SJSA1 (cell line): ENCODE results near the gene FARS2. TPM values are rescaled to one million over a fixed set of nuclear protein-coding genes. Genes with fewer than 3 reads are reported as not detected.

Experiments
- DNase-seq, 2 experiments: peaks; one replicate each; pipeline ENCODE4 v3.0.0-alpha.2; 2015 to 2020; ENCODE audit warnings: low spot score in 2 of 2, low read depth in 1 of 2
- H3K27ac ChIP-seq: fragments of 250-450 bp; sonication (Bioruptor Pico); 2 replicates; pipeline ENCODE4 v1.5.1; 2020; ENCODE audit warnings: mild to moderate bottlenecking, moderate library complexity
- H3K27me3 ChIP-seq: fragments of 250-450 bp; sonication (Bioruptor Pico); replicated peaks from 2 replicates; pipeline ENCODE4 v1.5.1; 2020; ENCODE audit warnings: mild to moderate bottlenecking, moderate library complexity
- H3K36me3 ChIP-seq: fragments of 250-450 bp; sonication (Bioruptor Pico); 2 replicates; pipeline ENCODE4 v1.5.1; 2020; ENCODE audit warnings: mild to moderate bottlenecking
- H3K4me1 ChIP-seq: fragments of 250-450 bp; sonication (Bioruptor Pico); replicated peaks from 2 replicates; pipeline ENCODE4 v1.6.1; 2021; ENCODE audit warnings: mild to moderate bottlenecking
- H3K4me3 ChIP-seq: fragments of 250-450 bp; sonication (Bioruptor Pico); 2 replicates; pipeline ENCODE4 v1.5.1; 2020; ENCODE audit warnings: mild to moderate bottlenecking
- H3K9me3 ChIP-seq: fragments of 250-450 bp; sonication (Bioruptor Pico); replicated peaks from 2 replicates; pipeline ENCODE4 v1.5.1; 2020; ENCODE audit warnings: mild to moderate bottlenecking
- total RNA-seq: library from RNA; depleted of rRNA; stranded (reverse); fragments of >200 nt; shearing (Covaris generic); gene quantifications from 2 replicates; pipeline ENCODE4 v1.2.3, GENCODE V29; 2014

Gene FARS2
- total RNA-seq, 1 experiment from 2014 or later, result 13.3 TPM

DNA sequence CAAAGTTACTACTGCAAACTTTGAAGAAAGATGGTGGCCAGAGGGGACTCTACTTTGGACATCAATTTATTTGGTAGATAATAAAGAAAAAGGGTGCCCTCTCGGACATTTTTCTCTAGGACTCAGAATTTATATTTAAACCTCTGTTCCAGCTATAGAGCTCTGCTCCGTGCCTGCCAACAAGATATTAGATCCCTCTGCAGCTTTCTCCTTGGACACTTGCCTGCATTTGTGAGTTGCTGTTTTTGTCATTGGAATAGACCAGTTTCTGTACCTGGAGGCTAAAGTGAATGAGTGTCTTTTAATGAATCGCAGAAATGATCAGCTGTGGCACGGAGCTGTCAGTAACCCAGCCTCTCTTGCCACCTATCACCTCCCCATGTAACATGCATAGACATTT lies 491.9 kb downstream of the FARS2 start:
- DNase-seq, result no peak
- no peak overlapping the region for H3K27ac ChIP-seq

DNA sequence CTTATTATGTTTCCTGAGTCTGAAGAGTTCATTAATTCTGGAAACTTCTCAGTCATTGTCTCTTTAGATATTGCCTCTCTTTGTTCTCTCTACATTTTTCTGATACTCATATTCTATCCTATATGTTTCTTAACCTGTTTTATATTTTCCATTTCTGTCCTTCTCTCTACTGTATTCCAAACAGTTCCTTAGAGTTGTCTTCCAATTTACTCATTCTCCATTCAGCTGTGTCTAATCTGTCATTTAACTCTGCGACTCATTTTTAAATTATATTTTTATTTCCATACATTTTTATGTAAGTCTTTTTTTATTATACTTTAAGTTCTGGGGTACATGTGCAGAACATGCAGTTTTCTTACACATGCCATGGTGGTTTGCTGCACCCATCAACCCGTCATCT lies 493.6 kb downstream of the FARS2 start:
- Histone ChIP-seq H3K9me3 (peaks cover 8% of the 10 kb centered on the region; the same call in 1 of the 2 replicates), H3K4me1 (no peaks in the 10 kb centered on the region), H3K27ac (no peak overlapping the region), H3K27me3 (no peaks in the 10 kb centered on the region), H3K4me3 (no peak overlapping the region), H3K36me3 (no peaks in the 10 kb centered on the region)
- no peak for DNase-seq

More for the DNA sequence above, 491.9 kb downstream of the FARS2 start:
- Histone ChIP-seq H3K36me3 (no peaks in the 10 kb centered on the region), H3K9me3 (peaks cover 8% of the 10 kb centered on the region; the same call in 1 of the 2 replicates), H3K4me3 (no peak overlapping the region), H3K4me1 (no peaks in the 10 kb centered on the region), H3K27me3 (no peaks in the 10 kb centered on the region)

- Histone ChIP-seq H3K9me3 (no peaks in the 10 kb centered on the region), H3K4me3 (no peak overlapping the region), H3K27me3 (no peaks in the 10 kb centered on the region), H3K4me1 (no peaks in the 10 kb centered on the region), H3K36me3 (no peaks in the 10 kb centered on the region), H3K27ac (no peak overlapping the region)
- DNase-seq, result no peak
Measured at GRCh38 chr6:5759571-5759970, 498.3 kb downstream of the FARS2 start.

GRCh38 chr6:5761370-5761769 lies 500.1 kb downstream of the FARS2 start:
- H3K4me3 ChIP-seq, result no peak overlapping the region
- no peaks in the 10 kb centered on the region for H3K27me3 ChIP-seq
- no peaks in the 10 kb centered on the region for H3K4me1 ChIP-seq
- no peak overlapping the region for H3K27ac ChIP-seq
- no peaks in the 10 kb centered on the region for H3K36me3 ChIP-seq
- no peaks in the 10 kb centered on the region for H3K9me3 ChIP-seq
- DNase-seq, result no peak

GRCh38 chr6:5762561-5762968 lies 501.3 kb downstream of the FARS2 start:
- Histone ChIP-seq H3K4me3 (no peak overlapping the region), H3K9me3 (no peaks in the 10 kb centered on the region), H3K36me3 (no peaks in the 10 kb centered on the region), H3K4me1 (no peaks in the 10 kb centered on the region), H3K27ac (no peak overlapping the region), H3K27me3 (no peaks in the 10 kb centered on the region)
- DNase-seq, result no peak

GRCh38 chr6:5763407-5763806 lies 502.1 kb downstream of the FARS2 start:
- Histone ChIP-seq H3K9me3 (no peaks in the 10 kb centered on the region), H3K4me1 (no peaks in the 10 kb centered on the region), H3K36me3 (no peaks in the 10 kb centered on the region), H3K27ac (no peak overlapping the region), H3K4me3 (no peak overlapping the region), H3K27me3 (no peaks in the 10 kb centered on the region)
- no peak for DNase-seq

GRCh38 chr6:5763871-5764270 lies 502.6 kb downstream of the FARS2 start:
- no peak overlapping the region for H3K4me3 ChIP-seq
- H3K36me3 ChIP-seq, result no peaks in the 10 kb centered on the region
- H3K9me3 ChIP-seq, result no peaks in the 10 kb centered on the region
- no peak for DNase-seq
- H3K4me1 ChIP-seq, result no peaks in the 10 kb centered on the region
- no peaks in the 10 kb centered on the region for H3K27me3 ChIP-seq
- no peak overlapping the region for H3K27ac ChIP-seq

DNA sequence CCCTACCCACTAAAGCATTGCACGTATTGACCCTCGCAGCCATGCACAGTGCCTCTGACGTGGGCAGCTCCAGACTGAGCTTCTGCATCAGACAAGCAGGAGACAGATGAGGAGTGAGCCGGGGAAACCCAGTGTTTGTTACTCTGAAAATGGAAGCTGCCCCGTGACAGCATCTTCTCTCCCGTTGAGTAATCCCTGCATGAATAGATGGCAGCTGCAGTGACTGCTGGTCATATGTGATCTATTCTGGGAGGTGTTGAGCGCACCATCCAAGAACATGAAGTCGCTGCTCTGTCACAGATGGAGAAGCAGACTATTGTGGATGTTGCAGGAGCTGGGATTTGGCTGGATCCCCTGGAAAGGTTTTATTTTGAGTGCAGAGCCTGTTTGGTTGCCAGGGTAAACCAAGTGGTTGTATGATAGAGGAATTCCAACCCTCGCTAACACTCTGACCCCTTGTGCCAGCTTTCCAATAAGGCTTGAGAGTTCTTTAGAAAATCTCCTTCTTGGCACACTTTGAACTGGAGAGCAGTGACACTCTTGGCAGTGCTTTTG lies 503.2 kb downstream of the FARS2 start:
- Histone ChIP-seq H3K9me3 (no peaks in the 10 kb centered on the region), H3K4me1 (no peaks in the 10 kb centered on the region), H3K4me3 (no peak overlapping the region), H3K36me3 (no peaks in the 10 kb centered on the region), H3K27me3 (no peaks in the 10 kb centered on the region), H3K27ac (no peak overlapping the region)
- no peak for DNase-seq

DNA sequence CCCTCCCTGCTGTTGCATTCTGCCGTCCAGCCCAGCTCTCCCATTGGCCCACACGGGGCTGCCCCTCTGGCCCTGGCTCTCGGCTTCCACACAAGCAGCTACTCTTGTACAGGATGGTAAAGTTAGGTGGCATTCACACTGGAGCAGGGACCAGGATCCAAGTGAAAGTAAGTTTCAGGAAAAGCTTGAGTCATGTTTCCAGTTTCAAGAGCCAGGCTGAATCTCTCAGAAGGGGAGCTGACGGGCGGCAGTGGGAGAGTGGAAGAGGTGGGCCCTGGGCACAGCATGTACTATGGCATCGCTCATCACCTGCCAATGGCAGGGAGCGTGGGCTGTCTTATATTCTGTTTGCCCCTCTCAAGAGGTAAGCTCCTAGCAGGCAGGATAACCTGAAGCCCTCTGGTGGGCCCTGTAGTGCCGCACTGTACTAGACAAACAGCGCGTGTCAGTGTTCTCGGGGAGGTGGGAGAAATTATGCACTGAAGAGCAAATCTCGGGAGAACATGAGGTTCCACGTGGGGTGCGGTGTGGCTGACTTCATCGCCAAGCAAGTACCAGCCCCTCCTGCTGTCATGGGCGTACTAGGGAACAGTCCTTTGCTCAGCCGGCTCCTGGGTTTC lies 503.9 kb downstream of the FARS2 start:
- no peaks in the 10 kb centered on the region for H3K36me3 ChIP-seq
- H3K9me3 ChIP-seq, result no peaks in the 10 kb centered on the region
- no peaks in the 10 kb centered on the region for H3K4me1 ChIP-seq
- H3K27ac ChIP-seq, result no peak overlapping the region
- no peak for DNase-seq
- no peak overlapping the region for H3K4me3 ChIP-seq
- H3K27me3 ChIP-seq, result no peaks in the 10 kb centered on the region

DNA sequence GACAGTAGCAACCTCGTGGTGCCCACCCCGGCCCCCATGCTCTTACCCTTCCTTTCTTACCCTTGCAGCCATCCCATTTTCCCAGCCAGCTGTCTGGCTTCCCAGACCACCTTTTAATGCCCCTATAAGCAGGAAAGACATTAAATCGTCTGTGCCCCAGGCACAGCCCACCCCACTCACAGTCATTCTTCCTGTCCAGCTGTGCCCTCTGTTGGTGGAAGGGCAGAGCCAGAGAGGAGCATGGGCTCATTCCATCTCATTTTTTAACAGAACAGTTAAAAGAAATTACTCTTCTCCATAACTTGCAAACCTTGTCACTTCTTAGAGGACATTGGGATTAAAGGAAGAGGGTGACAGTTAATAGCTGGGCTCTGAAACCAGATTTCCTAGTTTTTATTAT lies 504.9 kb downstream of the FARS2 start:
- Histone ChIP-seq H3K4me1 (no peaks in the 10 kb centered on the region), H3K4me3 (no peak overlapping the region), H3K36me3 (no peaks in the 10 kb centered on the region), H3K27me3 (no peaks in the 10 kb centered on the region), H3K9me3 (no peaks in the 10 kb centered on the region), H3K27ac (no peak overlapping the region)
- no peak for DNase-seq

DNA sequence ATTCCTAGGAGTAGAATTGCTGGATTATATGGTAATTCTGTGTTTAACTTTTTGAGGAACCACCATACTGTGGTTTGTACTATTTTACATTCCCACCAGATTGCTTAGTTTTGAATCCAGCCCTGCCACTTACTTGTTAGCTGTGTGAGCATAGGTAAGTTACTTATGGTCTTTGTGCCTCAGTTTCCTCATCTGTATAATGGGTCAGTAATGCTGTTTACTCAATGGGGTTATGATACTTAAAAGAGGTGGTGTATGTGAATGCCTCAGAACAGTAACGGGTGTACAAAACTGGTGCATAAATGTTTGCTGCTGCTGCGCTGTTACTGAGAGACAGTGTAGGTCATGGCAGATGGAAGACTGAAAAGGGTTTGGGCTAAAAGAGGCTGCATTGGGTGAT lies 506.2 kb downstream of the FARS2 start:
- Histone ChIP-seq H3K36me3 (no peaks in the 10 kb centered on the region), H3K4me3 (no peak overlapping the region), H3K4me1 (no peaks in the 10 kb centered on the region), H3K27me3 (no peaks in the 10 kb centered on the region), H3K9me3 (no peaks in the 10 kb centered on the region), H3K27ac (no peak overlapping the region)
- no peak for DNase-seq

GRCh38 chr6:5771211-5771610 lies 509.9 kb downstream of the FARS2 start:
- no peak overlapping the region for H3K4me3 ChIP-seq
- no peak overlapping the region for H3K27ac ChIP-seq
- H3K27me3 ChIP-seq, result no peaks in the 10 kb centered on the region
- no peaks in the 10 kb centered on the region for H3K36me3 ChIP-seq
- H3K4me1 ChIP-seq, result no peaks in the 10 kb centered on the region
- no peak for DNase-seq
- no peaks in the 10 kb centered on the region for H3K9me3 ChIP-seq

DNA sequence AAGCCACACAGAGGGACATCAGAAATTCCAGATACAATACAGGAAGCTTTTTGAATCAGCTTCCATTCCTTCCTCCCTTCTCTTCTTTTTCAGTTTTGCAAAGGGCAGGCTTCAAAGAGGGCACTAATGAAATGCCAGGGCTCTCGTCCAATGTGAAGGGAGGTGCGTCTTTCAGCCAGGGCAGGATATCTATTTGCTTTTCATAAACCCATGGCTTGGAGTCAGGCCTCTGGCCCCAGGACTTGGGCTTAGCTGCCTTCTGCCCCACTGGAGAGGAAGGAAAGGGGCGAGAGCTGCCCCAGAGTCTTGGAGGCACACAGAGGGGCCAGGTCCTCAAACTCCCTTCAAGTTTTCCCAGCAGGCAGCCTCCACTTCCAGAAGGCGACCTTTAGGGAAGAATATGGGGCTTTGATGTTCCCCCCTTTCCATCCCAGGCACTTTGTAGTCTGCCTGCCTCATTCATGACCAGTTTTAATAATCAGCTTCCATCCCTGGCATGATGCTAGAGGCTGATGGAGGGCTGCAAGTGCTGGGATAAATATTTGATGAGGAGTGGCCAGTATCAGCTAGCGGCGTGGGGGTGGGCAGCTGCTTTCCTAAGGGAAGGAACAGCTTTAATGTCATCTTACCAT lies 510.6 kb downstream of the FARS2 start:
- no peaks in the 10 kb centered on the region for H3K9me3 ChIP-seq
- H3K36me3 ChIP-seq, result no peaks in the 10 kb centered on the region
- H3K4me1 ChIP-seq, result no peaks in the 10 kb centered on the region
- no peaks in the 10 kb centered on the region for H3K27me3 ChIP-seq
- DNase-seq, result no peak
- H3K4me3 ChIP-seq, result no peak overlapping the region
- H3K27ac ChIP-seq, result no peak overlapping the region

- H3K27ac ChIP-seq, result no peak overlapping the region
- no peak for DNase-seq
- no peaks in the 10 kb centered on the region for H3K4me1 ChIP-seq
- H3K9me3 ChIP-seq, result no peaks in the 10 kb centered on the region
- no peak overlapping the region for H3K4me3 ChIP-seq
- H3K36me3 ChIP-seq, result no peaks in the 10 kb centered on the region
- no peaks in the 10 kb centered on the region for H3K27me3 ChIP-seq
Measured at GRCh38 chr6:5772408-5773120, 511.3 kb downstream of the FARS2 start.
